Type B pancreatic cell (in vitro differentiated cells): Measurements from ENCODE around the gene TXNDC2. TPM values are rescaled to one million over a fixed set of nuclear protein-coding genes. Genes with fewer than 3 reads are reported as not detected.

ENCODE experiments used
- DNase-seq: peaks from one replicate; pipeline ENCODE4 v3.0.0; 2021; ENCODE audit warnings: mixed read lengths; ENCODE audit not compliant: unreplicated experiment; ENCODE audit errors: extremely low spot score
- H3K27ac Mint-ChIP-seq: 2 replicates; pipeline ENCODE4 v1.8.0; 2021; ENCODE audit warnings: mild to moderate bottlenecking, mixed read lengths
- H3K27me3 Mint-ChIP-seq: 2 replicates; pipeline ENCODE4 v1.8.0; 2021; ENCODE audit warnings: mixed read lengths
- H3K36me3 Mint-ChIP-seq: 2 replicates; pipeline ENCODE4 v1.8.0; 2021; ENCODE audit warnings: mixed read lengths
- H3K4me1 Mint-ChIP-seq: one replicate; pipeline ENCODE4 v1.8.0; 2021; ENCODE audit warnings: mixed read lengths; ENCODE audit not compliant: unreplicated experiment
- H3K4me3 Mint-ChIP-seq: 2 replicates; pipeline ENCODE4 v1.8.0; 2021; ENCODE audit warnings: mild to moderate bottlenecking, mixed read lengths
- H3K9me3 Mint-ChIP-seq: 2 replicates; pipeline ENCODE4 v1.8.0; 2021; ENCODE audit warnings: mixed read lengths
- CTCF ChIP-seq: fragments of 200-600 bp; sonication (generic); conservative IDR thresholded peaks from 2 replicates; pipeline ENCODE4 v1.5.0; 2021; ENCODE audit warnings: antibody characterized with exemption, mild to moderate bottlenecking
- total RNA-seq: library from RNA; stranded (reverse); gene quantifications from 2 replicates; pipeline ENCODE4 v1.2.1, GENCODE V29; 2021; ENCODE audit warnings: low replicate concordance

TXNDC2 gene
- total RNA-seq, 1 donor from 2014 or later = not detected

DNA sequence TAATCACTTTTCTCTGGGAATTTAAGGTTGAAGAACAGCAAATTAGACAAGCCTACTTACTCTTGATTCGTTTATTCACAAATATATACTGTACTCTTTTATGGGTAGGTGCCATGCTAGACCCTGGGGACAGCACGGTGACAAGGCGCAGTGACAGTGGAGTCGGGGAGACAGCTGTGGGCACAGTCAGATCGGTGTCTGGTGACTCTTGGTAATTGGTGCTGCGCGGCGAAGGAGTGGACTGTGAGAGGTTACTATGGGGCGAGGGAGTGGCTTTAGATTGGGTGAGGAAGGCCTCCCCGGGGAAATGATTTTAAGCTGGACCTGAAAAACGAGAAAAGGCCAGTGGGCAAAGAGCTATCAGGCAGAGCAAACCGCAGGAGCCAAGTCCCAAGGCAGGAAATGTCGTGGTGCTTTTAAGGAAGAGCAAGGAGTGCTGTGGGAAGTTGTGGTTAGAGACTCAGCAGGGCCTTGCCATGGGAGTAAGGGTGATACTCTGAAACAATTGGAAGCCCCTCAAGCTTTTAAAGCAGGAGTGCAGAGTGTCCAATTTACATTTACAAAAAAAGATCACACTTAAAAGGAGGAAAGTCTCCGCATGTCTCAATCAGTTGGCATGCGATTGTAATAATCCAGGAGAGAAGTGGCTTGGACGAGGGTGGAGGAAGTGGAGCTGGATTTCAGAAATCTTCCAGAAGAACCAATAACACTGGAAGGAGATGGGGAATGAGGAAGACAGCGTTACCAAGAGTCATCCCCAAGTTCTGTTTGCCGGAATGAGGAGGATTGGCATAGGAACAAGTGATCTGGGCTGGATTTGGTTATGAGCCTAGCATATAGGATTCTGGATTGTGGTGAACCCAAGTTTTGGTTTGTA is 36.1 kb upstream of the TXNDC2 start:
- H3K4me3 Mint-ChIP-seq = peak overlapping the region; percentile 32
- no peak for DNase-seq
- TF ChIP-seq CTCF = no peak
- no peaks in the 10 kb centered on the region for H3K9me3 Mint-ChIP-seq
- peaks cover 3% of the 10 kb centered on the region for H3K27me3 Mint-ChIP-seq
- H3K36me3 Mint-ChIP-seq = peaks cover 5% of the 10 kb centered on the region
- peak overlapping the region; percentile 83 for H3K27ac Mint-ChIP-seq
- H3K4me1 Mint-ChIP-seq = peaks cover 19% of the 10 kb centered on the region

GRCh38 chr18:9850309-9850708 is 35.5 kb upstream of the TXNDC2 start:
- H3K4me1 Mint-ChIP-seq = peaks cover 20% of the 10 kb centered on the region
- no peak for TF ChIP-seq CTCF
- H3K36me3 Mint-ChIP-seq = peaks cover 5% of the 10 kb centered on the region
- no peak for DNase-seq
- peak overlapping the region; percentile 27 for H3K27ac Mint-ChIP-seq
- H3K4me3 Mint-ChIP-seq = no peak overlapping the region
- H3K9me3 Mint-ChIP-seq = no peaks in the 10 kb centered on the region
- peaks cover 2% of the 10 kb centered on the region for H3K27me3 Mint-ChIP-seq

DNA sequence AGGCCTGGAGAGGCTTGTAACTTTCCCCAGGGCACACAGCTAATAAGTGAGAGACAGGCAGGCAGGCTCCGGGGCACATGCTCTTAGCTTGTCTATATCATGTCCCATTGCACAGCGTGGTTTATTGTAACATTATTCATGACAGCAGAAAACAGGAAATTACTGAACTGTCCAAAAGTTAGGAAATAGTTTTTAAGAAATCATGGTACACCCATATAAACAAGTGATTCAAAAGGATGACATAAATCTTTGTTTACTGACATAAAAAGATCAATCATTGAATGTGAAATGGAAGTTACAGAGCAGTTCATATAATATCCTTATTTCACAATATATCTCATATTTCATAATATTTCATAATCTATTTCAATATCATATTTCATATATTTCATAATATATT is 34.3 kb upstream of the TXNDC2 start:
- H3K4me1 Mint-ChIP-seq = peaks cover 24% of the 10 kb centered on the region
- H3K27ac Mint-ChIP-seq = peak overlapping the region; percentile 42
- H3K36me3 Mint-ChIP-seq = peaks cover 5% of the 10 kb centered on the region
- no peak overlapping the region for H3K4me3 Mint-ChIP-seq
- TF ChIP-seq CTCF = no peak
- H3K9me3 Mint-ChIP-seq = no peaks in the 10 kb centered on the region
- no peak for DNase-seq
- no peaks in the 10 kb centered on the region for H3K27me3 Mint-ChIP-seq

DNA sequence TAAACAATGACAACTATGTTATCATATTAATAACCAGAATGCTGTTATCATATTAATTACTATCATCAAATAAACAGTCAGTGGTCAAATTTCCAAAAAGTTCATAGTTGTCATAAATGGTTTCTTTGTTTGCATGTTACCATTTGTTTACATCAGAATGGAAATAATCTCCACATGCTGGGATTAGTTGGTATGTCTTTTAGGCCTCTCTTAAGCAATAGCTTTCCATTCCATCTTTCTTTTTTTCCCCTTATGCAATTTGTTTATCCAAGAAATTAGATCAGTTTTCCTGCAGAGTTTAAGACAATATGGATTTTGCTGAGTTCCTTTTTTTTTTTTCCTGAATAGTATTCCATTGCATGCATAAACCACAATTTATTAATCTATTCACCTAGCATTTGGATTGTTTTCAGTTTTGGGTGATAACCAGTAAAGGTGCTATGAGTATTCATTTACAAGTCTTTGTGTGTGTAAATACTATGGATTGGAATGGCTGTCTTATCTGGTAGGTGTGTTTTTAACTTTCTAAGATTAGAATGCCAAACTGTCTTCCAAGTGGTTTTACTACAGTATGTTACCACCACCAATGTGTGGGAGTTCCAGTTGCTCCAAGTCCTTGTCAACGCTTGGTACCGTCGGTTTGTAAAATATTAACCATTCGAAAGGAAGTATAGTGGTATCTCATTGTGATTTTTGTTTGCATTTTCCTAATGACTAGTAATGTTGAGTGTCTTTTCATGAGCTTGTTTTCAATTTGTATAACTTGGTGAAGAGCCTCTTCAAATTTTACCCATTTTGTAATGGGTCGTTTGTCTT is 33.3 kb upstream of the TXNDC2 start:
- no peak for DNase-seq
- H3K36me3 Mint-ChIP-seq = peaks cover 5% of the 10 kb centered on the region
- H3K9me3 Mint-ChIP-seq = no peaks in the 10 kb centered on the region
- no peaks in the 10 kb centered on the region for H3K27me3 Mint-ChIP-seq
- H3K4me3 Mint-ChIP-seq = no peak overlapping the region
- H3K4me1 Mint-ChIP-seq = peaks cover 16% of the 10 kb centered on the region
- TF ChIP-seq CTCF = no peak
- no peak overlapping the region for H3K27ac Mint-ChIP-seq

- no peak overlapping the region for H3K27ac Mint-ChIP-seq
- no peak overlapping the region for H3K4me3 Mint-ChIP-seq
- no peaks in the 10 kb centered on the region for H3K36me3 Mint-ChIP-seq
- no peaks in the 10 kb centered on the region for H3K9me3 Mint-ChIP-seq
- peaks cover 6% of the 10 kb centered on the region for H3K4me1 Mint-ChIP-seq
- no peak for DNase-seq
- TF ChIP-seq CTCF = no peak
- H3K27me3 Mint-ChIP-seq = no peaks in the 10 kb centered on the region
Measured at GRCh38 chr18:9854801-9855676, 30.7 kb upstream of the TXNDC2 start.
